Esophagus squamous epithelium (tissue), 4 donors: ENCODE data around the gene BDKRB2.

Experiments used
- POLR2A ChIP-seq, 4 donors: fragments of 450-650 bp; IDR thresholded peaks; one replicate each; pipeline ENCODE4 v1.6.1; 2017; ENCODE audit warnings: antibody characterized with exemption in 4 of 4, mild to moderate bottlenecking in 4 of 4, moderate library complexity in 3 of 4
- TF ChIP-seq, protein P1 (sequence below), 6 experiments: fragments of 450-650 bp in 4 of 6; fragments of 200-600 bp in 2 of 6; sonication (generic) in 2 of 6; IDR thresholded peaks; one replicate each; pipeline ENCODE4 v1.5.1; 2016 to 2019; ENCODE audit warnings: antibody characterized with exemption in 6 of 6, mild to moderate bottlenecking in 4 of 6, moderate library complexity in 4 of 6

DNA sequence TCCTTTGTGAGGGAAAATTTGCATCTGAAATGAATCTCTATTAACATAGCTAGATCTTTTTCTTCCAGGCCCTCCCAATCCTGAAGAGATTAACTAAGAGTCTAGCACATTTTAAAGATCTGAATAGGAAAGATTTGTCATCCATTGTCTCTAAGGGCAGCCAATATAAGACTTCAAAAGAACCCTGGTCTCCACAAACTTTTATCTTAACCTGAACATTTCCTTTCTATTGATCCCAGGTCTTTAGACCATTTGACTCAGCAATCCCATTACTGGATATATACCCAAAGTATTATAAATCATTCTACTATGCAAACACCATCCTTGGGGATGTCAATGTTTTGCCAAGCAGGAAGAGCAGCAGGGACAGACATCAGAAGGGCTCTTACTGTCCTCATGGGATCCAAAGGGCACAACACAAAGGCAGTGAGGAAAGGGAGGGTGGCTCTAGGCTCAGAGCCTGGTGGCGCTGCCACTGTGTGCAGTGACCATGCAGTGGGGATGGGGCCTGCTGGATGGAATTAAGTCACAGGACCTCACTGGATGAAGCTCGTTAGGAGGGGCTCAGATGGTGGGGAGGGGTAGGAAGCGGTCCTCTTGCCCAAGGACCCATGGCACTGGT is 12.7 kb upstream of the BDKRB2 start:
- TF ChIP-seq, protein P1, sequence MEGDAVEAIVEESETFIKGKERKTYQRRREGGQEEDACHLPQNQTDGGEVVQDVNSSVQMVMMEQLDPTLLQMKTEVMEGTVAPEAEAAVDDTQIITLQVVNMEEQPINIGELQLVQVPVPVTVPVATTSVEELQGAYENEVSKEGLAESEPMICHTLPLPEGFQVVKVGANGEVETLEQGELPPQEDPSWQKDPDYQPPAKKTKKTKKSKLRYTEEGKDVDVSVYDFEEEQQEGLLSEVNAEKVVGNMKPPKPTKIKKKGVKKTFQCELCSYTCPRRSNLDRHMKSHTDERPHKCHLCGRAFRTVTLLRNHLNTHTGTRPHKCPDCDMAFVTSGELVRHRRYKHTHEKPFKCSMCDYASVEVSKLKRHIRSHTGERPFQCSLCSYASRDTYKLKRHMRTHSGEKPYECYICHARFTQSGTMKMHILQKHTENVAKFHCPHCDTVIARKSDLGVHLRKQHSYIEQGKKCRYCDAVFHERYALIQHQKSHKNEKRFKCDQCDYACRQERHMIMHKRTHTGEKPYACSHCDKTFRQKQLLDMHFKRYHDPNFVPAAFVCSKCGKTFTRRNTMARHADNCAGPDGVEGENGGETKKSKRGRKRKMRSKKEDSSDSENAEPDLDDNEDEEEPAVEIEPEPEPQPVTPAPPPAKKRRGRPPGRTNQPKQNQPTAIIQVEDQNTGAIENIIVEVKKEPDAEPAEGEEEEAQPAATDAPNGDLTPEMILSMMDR (IDR thresholded peaks at IDR 0.05) = no peak
- TF ChIP-seq POLR2A (IDR thresholded peaks at IDR 0.05) = no peak
